CD4-positive, CD25-positive, alpha-beta regulatory T cell (primary cell): ENCODE results near the gene LILRB3. TPM values are rescaled to one million over a fixed set of nuclear protein-coding genes. Genes with fewer than 3 reads are reported as not detected.
A peak's percentile ranks its signal among the peaks of the same experiment; 100 is the strongest.
"Not testable (repeated sequence)": the region's sequence is repeated elsewhere in the genome, so short reads cannot be mapped to it uniquely, and the experiment has no call there.

Source experiments
- ATAC-seq, 2 donors: fragments of 150-1000 bp; cut with Tn5 transposase; one replicate each; pipeline ENCODE4 v1.10.0; 2021; ENCODE audit warnings: low read depth in 2 of 2, moderate number of reproducible peaks in 2 of 2, moderate library complexity in 1 of 2
- DNase-seq, 3 donors: peaks; one replicate each; pipeline versions ENCODE4 v3.0.0 to v3.0.0-alpha.2; 2012 to 2022; ENCODE audit warnings: mixed read lengths in 1 of 3
- H3K27ac ChIP-seq: one replicate; pipeline ENCODE4 v1.7.0; 2013; ENCODE audit warnings: mild to moderate bottlenecking, low read length; ENCODE audit not compliant: insufficient read depth, poor library complexity, severe bottlenecking
- H3K27me3 ChIP-seq: one replicate; pipeline ENCODE4 v1.7.0; 2013; ENCODE audit warnings: low read length; ENCODE audit not compliant: control insufficient read depth, insufficient read depth
- H3K36me3 ChIP-seq: one replicate; pipeline ENCODE4 v1.7.0; 2013; ENCODE audit warnings: mild to moderate bottlenecking, low read length, moderate library complexity; ENCODE audit not compliant: control insufficient read depth, insufficient read depth
- H3K4me1 ChIP-seq: 2 replicates; pipeline ENCODE4 v1.7.0; 2013; ENCODE audit warnings: mild to moderate bottlenecking, low read length; ENCODE audit not compliant: insufficient read depth, control insufficient read depth, poor library complexity, severe bottlenecking
- H3K4me3 ChIP-seq: one replicate; pipeline ENCODE4 v1.7.0; 2013; ENCODE audit warnings: low read depth, mild to moderate bottlenecking, low read length, moderate library complexity
- H3K9me3 ChIP-seq, 2 experiments: 1 replicate in 1 of 2; 2 replicates in 1 of 2; pipeline ENCODE4 v1.7.0; 2013; ENCODE audit warnings: low read length in 2 of 2, mild to moderate bottlenecking in 1 of 2, moderate library complexity in 1 of 2; ENCODE audit not compliant: control insufficient read depth in 2 of 2
- H3K27ac Mint-ChIP-seq, 3 donors: one replicate each; pipeline ENCODE4 v1.8.0; 2020 to 2022; ENCODE audit warnings: mild to moderate bottlenecking in 3 of 3, mixed read lengths in 3 of 3, moderate library complexity in 2 of 3
- H3K27me3 Mint-ChIP-seq: one replicate; pipeline ENCODE4 v1.8.0; 2022; ENCODE audit warnings: mild to moderate bottlenecking, mixed read lengths
- H3K36me3 Mint-ChIP-seq: one replicate; pipeline ENCODE4 v1.8.0; 2020; ENCODE audit warnings: mixed read lengths
- H3K4me1 Mint-ChIP-seq, 4 donors: one replicate each; pipeline ENCODE4 v1.8.0; 2020 to 2022; ENCODE audit warnings: mixed read lengths in 4 of 4, mild to moderate bottlenecking in 1 of 4
- H3K4me3 Mint-ChIP-seq, 4 donors: one replicate each; pipeline ENCODE4 v1.8.0; 2020 to 2022; ENCODE audit warnings: mild to moderate bottlenecking in 4 of 4, mixed read lengths in 4 of 4, moderate library complexity in 3 of 4
- H3K9me3 Mint-ChIP-seq, 7 donors: one replicate each; pipeline ENCODE4 v1.8.0; 2020 to 2022; ENCODE audit warnings: mixed read lengths in 7 of 7, mild to moderate bottlenecking in 3 of 7, moderate library complexity in 2 of 7
- polyA plus RNA-seq, 4 donors: library from polyadenylated mRNA; unstranded; fragments of 300-500 nt; fragmentation: Illumina TruSeq; gene quantifications; one replicate each; pipeline ENCODE4 v1.2.3, GENCODE V29; 2021
- total RNA-seq: library from RNA; stranded (reverse); gene quantifications from one replicate; pipeline ENCODE4 v1.2.3, GENCODE V29; 2022

LILRB3 gene
- total and polyA plus RNA-seq, 5 donors from 2014 or later = 0.07 to 4.1 (median 0.41) TPM; not detected in 1

DNA sequence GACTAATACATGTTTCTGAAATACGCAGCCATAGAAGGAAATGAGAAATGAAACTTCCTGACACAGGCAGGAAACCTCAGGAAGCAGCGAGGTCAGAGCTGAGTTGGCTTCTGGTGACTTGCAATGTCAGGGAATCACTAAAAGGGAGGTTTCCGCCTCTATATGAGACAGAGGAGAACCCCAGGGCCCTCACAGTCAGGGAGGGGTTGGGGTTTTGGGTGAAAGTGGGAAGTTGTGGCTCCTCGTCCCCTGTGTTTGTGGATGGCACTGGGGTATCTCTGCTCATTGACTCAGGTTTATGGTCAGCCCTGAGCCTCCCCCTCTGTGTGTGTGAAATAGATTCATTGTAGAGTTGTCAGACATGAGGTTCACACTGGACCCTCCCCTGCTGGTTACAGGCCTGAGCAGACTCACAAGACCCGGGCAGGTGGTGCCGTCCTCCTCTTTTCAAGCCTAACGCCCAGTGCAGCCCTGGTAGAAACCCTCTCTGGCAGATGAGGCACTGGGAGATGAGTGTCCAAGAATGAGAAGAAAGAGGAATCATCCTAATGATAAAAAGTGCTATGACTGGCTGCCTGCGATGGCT, 25.3 kb upstream of the LILRB3 start:
- no peaks in the 10 kb centered on the region for H3K9me3 ChIP-seq
- DNase-seq = peak in 1 of 3 donors; percentile 20
- H3K36me3 Mint-ChIP-seq = no peaks in the 10 kb centered on the region
- H3K27me3 ChIP-seq = no peaks in the 10 kb centered on the region
- no peaks in the 10 kb centered on the region for H3K27me3 Mint-ChIP-seq
- no peaks in the 10 kb centered on the region for H3K9me3 Mint-ChIP-seq
- H3K4me3 ChIP-seq = no peak overlapping the region
- ATAC-seq = peak; percentile 22 to 60
- H3K4me3 Mint-ChIP-seq = peak overlapping the region in 2 of 4 donors; percentile 16 to 56
- H3K27ac ChIP-seq = no peak overlapping the region
- no peaks in the 10 kb centered on the region for H3K36me3 ChIP-seq
- H3K27ac Mint-ChIP-seq = peak overlapping the region in 2 of 3 donors; percentile 50 to 80
- H3K4me1 Mint-ChIP-seq = peaks cover 0 to 13% (median 2%) of the 10 kb centered on the region in 4 donors
- H3K4me1 ChIP-seq = peaks cover 7% of the 10 kb centered on the region

DNA sequence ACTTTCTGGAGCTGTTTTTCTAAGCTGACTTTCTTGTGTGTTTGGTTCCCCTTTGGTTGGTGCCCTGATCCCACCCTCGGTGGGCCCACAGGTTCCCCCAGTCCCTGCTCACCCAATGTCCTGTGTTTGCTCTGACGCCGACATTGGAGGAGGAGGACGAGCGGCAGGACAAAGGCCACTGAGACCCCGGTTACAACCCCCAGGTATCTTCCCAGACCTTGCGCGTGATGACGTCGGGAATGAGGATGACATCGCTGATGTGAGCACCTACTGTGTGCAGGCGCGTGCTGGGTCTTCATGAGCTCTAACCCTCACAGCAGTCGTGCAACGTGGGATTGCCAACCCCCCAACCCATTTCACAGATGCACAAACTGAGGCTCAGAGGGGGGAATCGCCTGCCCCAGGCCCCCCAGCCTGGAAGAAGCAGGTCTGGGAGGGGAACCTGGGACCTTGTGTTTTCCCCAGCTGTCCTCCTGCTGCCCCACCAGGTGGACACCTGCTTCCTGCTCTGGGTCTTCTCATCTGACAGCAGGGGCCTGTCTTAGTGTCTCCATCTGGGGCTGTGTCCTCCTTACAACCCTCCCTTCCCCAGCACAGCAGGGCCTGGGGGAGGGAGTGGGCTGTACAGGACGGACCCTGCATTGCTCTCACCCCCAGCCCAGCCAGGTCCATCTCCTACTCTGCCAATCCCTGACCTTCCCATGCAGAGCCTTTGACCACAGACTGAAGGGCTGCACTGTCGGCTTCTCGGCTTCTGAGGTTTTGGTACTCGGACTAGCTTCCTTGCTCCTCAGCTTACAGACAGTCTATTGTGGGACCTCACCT, 24.5 kb upstream of the LILRB3 start:
- no peaks in the 10 kb centered on the region for H3K27me3 Mint-ChIP-seq
- ATAC-seq = no peak

DNA sequence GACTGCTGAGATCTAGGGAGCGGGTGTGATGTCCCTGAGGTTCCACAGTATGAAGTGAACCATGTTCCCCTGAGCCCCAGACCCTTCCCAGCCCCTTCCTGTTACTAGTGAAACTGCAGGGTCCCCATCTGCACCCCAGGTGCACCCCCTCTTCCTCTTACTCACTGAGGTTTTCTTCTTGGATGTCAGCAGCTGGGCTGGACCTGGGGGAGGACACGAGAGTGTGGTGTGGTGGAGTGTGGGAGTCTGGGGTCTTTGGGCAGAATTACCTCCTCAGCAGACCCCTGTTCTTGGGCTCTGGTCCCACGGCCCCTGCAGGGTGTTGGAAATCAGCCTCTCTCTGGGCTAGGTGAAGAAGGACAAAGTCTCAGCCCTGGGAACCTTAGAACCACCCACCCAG, 23.1 kb upstream of the LILRB3 start:
- peaks cover 0 to 13% (median 2%) of the 10 kb centered on the region in 4 donors for H3K4me1 Mint-ChIP-seq
- no peak overlapping the region for H3K4me3 ChIP-seq
- H3K9me3 ChIP-seq = no peaks in the 10 kb centered on the region
- H3K4me3 Mint-ChIP-seq = no peak overlapping the region
- DNase-seq (no peak), ATAC-seq (no peak)
- no peaks in the 10 kb centered on the region for H3K27me3 ChIP-seq
- H3K27me3 Mint-ChIP-seq = no peaks in the 10 kb centered on the region
- peaks cover 7% of the 10 kb centered on the region for H3K4me1 ChIP-seq
- H3K9me3 Mint-ChIP-seq = no peaks in the 10 kb centered on the region
- no peaks in the 10 kb centered on the region for H3K36me3 ChIP-seq
- no peak overlapping the region for H3K27ac Mint-ChIP-seq
- no peaks in the 10 kb centered on the region for H3K36me3 Mint-ChIP-seq
- no peak overlapping the region for H3K27ac ChIP-seq

More for the DNA sequence above, 24.5 kb upstream of the LILRB3 start:
- Histone ChIP-seq H3K4me3 (no peak overlapping the region), H3K27me3 (no peaks in the 10 kb centered on the region), H3K9me3 (no peaks in the 10 kb centered on the region), H3K27ac (no peak overlapping the region), H3K36me3 (no peaks in the 10 kb centered on the region), H3K4me1 (peaks cover 7% of the 10 kb centered on the region)
- Mint-ChIP-seq H3K36me3 (no peaks in the 10 kb centered on the region), H3K9me3 (no peaks in the 10 kb centered on the region), H3K4me1 (peaks cover 0 to 13% (median 2%) of the 10 kb centered on the region in 4 donors), H3K4me3 (peak overlapping the region in 2 of 4 donors; percentile 16 to 56), H3K27ac (peak overlapping the region in 2 of 3 donors; percentile 50 to 80)
- no peak for DNase-seq

DNA sequence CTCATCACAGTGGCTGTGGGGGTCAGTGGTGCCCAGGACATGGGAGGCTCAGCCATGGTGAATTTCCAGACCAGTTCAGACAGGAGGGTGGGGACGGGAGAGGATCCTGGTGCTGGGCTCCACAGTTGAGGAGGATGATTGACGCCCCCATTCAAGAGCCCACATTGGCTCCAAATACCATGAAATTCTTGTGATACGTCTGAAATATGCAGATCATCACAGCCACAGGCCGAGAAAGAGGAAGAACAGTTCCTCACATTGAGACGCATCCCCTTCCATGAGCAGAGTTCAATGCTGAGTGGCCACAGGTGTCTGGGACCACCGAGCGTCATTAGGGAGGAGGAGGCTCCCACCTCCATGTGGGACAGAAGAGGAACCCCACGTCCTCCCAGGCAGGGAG, 21.0 kb upstream of the LILRB3 start:
- H3K9me3 Mint-ChIP-seq, H3K9me3 ChIP-seq, ATAC-seq, H3K36me3 Mint-ChIP-seq, H3K27ac Mint-ChIP-seq, DNase-seq, H3K27me3 Mint-ChIP-seq, H3K4me3 Mint-ChIP-seq, H3K27me3 ChIP-seq, H3K27ac ChIP-seq, H3K4me3 ChIP-seq, H3K36me3 ChIP-seq, H3K4me1 ChIP-seq: not testable (repeated sequence)
- peaks cover 0 to 13% (median 2%) of the 10 kb centered on the region in 4 donors for H3K4me1 Mint-ChIP-seq

DNA sequence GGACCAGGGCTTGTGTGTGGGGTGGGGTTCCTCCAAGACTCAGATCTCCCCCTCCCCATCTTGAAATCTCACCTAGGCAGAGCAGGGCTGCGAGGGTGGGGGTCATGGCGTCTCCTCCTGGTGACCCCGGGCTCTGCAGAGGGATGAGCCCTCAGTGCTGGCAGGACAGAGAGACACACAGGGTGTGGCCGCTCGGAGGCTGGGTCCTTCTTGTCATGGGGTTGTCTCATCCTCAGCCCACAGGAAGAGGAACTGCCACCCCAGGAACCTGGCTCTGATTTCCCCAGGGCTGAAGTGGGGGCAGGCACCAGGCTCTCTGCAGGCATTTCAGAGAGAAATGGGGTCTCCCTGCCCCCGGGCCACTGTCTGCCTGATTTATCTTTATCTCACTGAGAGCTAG, 19.8 kb upstream of the LILRB3 start, which contains the start of gene LILRA6:
LILRA6 (minus strand) TSS at position 145 of the 400 bp plus-strand sequence.
- not testable (repeated sequence) for ATAC-seq, H3K4me1 Mint-ChIP-seq, H3K27ac Mint-ChIP-seq, H3K27me3 ChIP-seq, H3K9me3 ChIP-seq, H3K36me3 Mint-ChIP-seq, H3K36me3 ChIP-seq, H3K27ac ChIP-seq, H3K27me3 Mint-ChIP-seq, DNase-seq, H3K4me3 ChIP-seq, H3K4me1 ChIP-seq, H3K4me3 Mint-ChIP-seq, H3K9me3 Mint-ChIP-seq

DNA sequence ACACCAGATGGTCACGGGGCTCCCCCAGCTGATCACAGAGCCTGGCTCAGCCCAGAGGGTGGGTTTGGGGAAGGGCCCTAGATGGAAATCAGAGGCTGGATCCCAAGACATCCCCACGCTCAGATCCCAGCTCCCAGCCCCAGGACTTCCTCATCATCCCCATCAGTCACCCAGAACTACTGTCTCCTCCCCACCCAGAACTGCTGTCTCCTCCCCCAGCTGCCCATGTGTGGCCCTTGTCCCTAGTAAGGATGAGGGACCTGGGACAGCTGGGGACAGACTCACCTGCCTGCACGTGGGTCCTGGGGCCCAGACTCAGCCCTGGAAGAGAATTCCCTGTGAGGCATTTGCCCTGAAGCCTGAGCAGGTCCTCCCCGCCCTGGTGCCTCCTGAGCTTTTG, 19.4 kb upstream of the LILRB3 start:
- not testable (repeated sequence) for H3K27me3 Mint-ChIP-seq, H3K4me3 Mint-ChIP-seq, H3K36me3 ChIP-seq, H3K27ac Mint-ChIP-seq, H3K27me3 ChIP-seq, H3K9me3 Mint-ChIP-seq, H3K4me3 ChIP-seq, H3K27ac ChIP-seq, ATAC-seq, H3K9me3 ChIP-seq, H3K4me1 ChIP-seq, H3K4me1 Mint-ChIP-seq, DNase-seq, H3K36me3 Mint-ChIP-seq

DNA sequence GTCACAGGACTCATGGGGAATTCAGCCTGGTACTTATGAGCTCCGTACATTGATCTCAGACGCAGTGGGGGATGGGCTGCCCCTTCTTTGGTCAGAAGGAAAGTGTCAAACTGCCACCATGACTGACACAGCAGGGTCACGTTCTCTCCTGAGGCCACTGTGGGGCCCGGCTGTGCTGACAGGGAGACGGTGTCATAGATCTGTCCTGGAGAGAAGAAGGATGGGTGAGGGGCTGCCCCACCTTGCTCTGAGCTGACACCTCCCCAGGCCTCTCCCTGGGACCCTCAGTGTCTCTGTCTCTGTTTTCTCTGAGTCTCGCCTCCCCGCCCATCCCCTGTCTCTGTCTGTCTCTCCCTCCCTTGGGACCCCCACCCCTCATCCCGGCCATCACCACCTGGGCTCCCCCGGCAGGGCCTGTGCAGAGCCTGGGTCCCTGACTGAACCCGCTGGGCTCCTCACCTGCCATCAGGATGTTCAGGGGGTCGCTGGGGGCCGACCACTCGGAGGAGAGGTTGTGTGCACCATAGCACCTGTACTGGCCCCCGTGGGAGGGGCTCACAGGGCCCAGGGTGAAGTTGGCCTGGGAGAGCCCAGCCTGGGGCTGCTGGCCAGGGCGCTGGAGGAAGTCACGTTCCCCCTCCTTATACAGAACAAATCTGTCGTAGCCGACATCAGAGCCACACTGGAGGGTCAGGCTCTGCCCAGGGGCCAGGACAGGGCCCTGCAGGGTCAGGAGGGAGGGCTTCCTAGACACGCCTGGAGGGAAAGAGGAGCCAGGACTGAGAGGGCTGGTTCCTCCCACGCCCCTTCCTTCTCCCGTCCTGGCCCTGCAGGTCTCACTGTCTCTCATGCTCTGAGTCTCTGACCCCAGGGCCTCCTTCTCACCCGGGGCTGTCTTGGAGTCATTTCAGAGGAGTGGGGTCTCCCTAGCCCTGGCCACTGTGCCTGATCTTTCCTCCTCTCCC, 17.8 kb upstream of the LILRB3 start:
- not testable (repeated sequence) for ATAC-seq, H3K4me1 Mint-ChIP-seq, H3K4me3 Mint-ChIP-seq, H3K36me3 Mint-ChIP-seq, H3K4me3 ChIP-seq, H3K4me1 ChIP-seq, H3K9me3 ChIP-seq, DNase-seq, H3K27ac ChIP-seq, H3K36me3 ChIP-seq, H3K27ac Mint-ChIP-seq, H3K27me3 Mint-ChIP-seq, H3K9me3 Mint-ChIP-seq, H3K27me3 ChIP-seq
